Measurements from ENCODE around the gene SMARCAL1. TPM values are rescaled to one million over a fixed set of nuclear protein-coding genes. Genes with fewer than 3 reads are reported as not detected.
A peak's percentile ranks its signal among the peaks of the same experiment; 100 is the strongest.

Gene SMARCAL1
- total and polyA plus RNA-seq, 2 of the 13 experiments (the other 11 are each of a cell fraction or from before 2014, with no cell fraction given) = 12.7 to 21.3 TPM

DNA sequence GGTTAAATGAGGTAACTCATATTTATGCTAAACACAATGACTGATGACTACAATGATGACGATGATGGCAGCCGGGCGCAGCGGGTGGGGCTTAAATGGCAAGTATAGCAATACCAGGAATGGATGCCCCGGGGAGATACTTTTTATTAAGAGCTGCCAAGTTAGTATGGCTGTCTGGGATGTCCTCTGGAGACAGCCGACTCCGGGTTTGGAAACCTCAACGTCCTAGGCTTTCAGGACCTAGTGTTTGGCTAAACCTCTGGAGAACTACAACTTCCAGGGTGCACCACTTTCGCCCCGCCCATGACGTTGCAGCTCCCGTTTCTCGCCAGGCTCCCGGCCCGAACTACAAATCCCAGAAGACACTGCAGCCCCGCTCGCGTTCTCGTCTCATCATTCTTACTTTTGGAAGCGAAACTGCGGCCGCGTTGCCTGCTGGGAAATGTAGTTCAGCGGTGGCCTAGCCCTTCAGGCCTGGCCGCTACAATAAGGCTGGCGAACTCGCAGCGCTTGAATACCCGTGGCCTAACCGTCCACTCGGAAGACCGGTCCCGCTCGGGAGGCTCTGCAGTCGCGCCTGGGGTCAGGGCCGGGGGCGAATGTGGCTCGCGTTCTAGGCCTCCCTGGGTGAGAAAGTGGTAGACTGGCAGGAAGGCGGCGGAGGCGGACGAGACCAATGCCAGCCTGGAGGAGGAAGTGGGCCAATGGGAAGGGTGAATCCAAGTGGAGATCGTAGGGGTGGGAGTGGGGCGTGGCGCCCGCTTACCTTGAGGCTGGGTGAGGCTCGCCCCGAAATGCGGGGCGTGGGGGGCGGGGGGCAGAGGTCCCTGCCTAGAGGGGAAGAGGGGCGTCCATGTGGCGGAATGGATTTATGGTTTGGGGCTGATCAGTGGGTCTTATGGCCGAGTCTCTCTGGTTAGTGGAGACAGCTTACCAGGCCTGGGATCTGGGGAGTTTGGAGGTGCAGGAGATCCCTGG is at the start of gene SMARCAL1 (continued):
- peak; percentile 95 for TF ChIP-seq HNRNPL (IDR thresholded peaks at IDR 0.05; ENCODE audit: low read depth, low read length)
- TF ChIP-seq ZNF207 (IDR thresholded peaks at IDR 0.05; ENCODE audit: borderline replicate concordance) = no peak
- TF ChIP-seq, protein P1, sequence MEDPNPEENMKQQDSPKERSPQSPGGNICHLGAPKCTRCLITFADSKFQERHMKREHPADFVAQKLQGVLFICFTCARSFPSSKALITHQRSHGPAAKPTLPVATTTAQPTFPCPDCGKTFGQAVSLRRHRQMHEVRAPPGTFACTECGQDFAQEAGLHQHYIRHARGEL (CRISPR knock-in tag; IDR thresholded peaks at IDR 0.05) = 0 out of 2 replicates have a peak, but pooled peaks have one; percentile 9
- TF ChIP-seq SIN3B (IDR thresholded peaks at IDR 0.05; ENCODE audit: low read length) = no peak
- TF ChIP-seq ZNF850 (CRISPR knock-in tag; conservative IDR thresholded peaks at IDR 0.05) = 0 out of 2 replicates have a peak, but pooled peaks have one; percentile 63
- no peak; the same call in 1 of the 2 replicates for TF ChIP-seq ZNF543 (CRISPR knock-in tag; IDR thresholded peaks at IDR 0.05)
- TF ChIP-seq SOX5 (CRISPR knock-in tag; IDR thresholded peaks at IDR 0.05; ENCODE audit: borderline replicate concordance) = peak; percentile 67
- no peak for TF ChIP-seq NFIB (CRISPR knock-in tag; IDR thresholded peaks at IDR 0.05; ENCODE audit: borderline replicate concordance)
- peak; percentile 97 for TF ChIP-seq ARNT2 (CRISPR knock-in tag; IDR thresholded peaks at IDR 0.05; ENCODE audit: low read depth)
- TF ChIP-seq MIER3 (CRISPR knock-in tag; IDR thresholded peaks at IDR 0.05; ENCODE audit: borderline replicate concordance) = peak; percentile 58; the same call in 1 of the 2 replicates
- TF ChIP-seq ZNF670 (CRISPR knock-in tag; IDR thresholded peaks at IDR 0.05; ENCODE audit: borderline replicate concordance) = peak; percentile 93
- TF ChIP-seq ZNF616 (CRISPR knock-in tag; IDR thresholded peaks at IDR 0.05; ENCODE audit: low read depth) = peak; percentile 35; the same call in 1 of the 2 replicates
- TF ChIP-seq ZNF138 (CRISPR knock-in tag; IDR thresholded peaks at IDR 0.05; ENCODE audit: low read depth) = peak; percentile 90; the same call in 1 of the 2 replicates
- TF ChIP-seq ZNF629 (CRISPR knock-in tag; conservative IDR thresholded peaks at IDR 0.05) = no peak
- TF ChIP-seq, protein P2, sequence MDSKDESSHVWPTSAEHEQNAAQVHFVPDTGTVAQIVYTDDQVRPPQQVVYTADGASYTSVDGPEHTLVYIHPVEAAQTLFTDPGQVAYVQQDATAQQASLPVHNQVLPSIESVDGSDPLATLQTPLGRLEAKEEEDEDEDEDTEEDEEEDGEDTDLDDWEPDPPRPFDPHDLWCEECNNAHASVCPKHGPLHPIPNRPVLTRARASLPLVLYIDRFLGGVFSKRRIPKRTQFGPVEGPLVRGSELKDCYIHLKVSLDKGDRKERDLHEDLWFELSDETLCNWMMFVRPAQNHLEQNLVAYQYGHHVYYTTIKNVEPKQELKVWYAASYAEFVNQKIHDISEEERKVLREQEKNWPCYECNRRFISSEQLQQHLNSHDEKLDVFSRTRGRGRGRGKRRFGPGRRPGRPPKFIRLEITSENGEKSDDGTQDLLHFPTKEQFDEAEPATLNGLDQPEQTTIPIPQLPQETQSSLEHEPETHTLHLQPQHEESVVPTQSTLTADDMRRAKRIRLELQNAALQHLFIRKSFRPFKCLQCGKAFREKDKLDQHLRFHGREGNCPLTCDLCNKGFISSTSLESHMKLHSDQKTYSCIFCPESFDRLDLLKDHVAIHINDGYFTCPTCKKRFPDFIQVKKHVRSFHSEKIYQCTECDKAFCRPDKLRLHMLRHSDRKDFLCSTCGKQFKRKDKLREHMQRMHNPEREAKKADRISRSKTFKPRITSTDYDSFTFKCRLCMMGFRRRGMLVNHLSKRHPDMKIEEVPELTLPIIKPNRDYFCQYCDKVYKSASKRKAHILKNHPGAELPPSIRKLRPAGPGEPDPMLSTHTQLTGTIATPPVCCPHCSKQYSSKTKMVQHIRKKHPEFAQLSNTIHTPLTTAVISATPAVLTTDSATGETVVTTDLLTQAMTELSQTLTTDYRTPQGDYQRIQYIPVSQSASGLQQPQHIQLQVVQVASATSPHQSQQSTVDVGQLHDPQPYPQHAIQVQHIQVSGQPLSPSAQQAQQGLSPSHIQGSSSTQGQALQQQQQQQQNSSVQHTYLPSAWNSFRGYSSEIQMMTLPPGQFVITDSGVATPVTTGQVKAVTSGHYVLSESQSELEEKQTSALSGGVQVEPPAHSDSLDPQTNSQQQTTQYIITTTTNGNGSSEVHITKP (CRISPR knock-in tag; IDR thresholded peaks at IDR 0.05; ENCODE audit: low read depth) = peak; percentile 99
- TF ChIP-seq, protein P3, sequence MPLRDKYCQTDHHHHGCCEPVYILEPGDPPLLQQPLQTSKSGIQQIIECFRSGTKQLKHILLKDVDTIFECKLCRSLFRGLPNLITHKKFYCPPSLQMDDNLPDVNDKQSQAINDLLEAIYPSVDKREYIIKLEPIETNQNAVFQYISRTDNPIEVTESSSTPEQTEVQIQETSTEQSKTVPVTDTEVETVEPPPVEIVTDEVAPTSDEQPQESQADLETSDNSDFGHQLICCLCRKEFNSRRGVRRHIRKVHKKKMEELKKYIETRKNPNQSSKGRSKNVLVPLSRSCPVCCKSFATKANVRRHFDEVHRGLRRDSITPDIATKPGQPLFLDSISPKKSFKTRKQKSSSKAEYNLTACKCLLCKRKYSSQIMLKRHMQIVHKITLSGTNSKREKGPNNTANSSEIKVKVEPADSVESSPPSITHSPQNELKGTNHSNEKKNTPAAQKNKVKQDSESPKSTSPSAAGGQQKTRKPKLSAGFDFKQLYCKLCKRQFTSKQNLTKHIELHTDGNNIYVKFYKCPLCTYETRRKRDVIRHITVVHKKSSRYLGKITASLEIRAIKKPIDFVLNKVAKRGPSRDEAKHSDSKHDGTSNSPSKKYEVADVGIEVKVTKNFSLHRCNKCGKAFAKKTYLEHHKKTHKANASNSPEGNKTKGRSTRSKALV (CRISPR knock-in tag; IDR thresholded peaks at IDR 0.05) = no peak
- TF ChIP-seq KLF9 (CRISPR knock-in tag; IDR thresholded peaks at IDR 0.05; ENCODE audit: low read depth) = 0 out of 2 replicates have a peak, but pooled peaks have one; percentile 45
- TF ChIP-seq ZNF331 (CRISPR knock-in tag; IDR thresholded peaks at IDR 0.05) = peak; percentile 82
- TF ChIP-seq ZNF546 (CRISPR knock-in tag; conservative IDR thresholded peaks at IDR 0.05) = peak; percentile 94
- peak; percentile 63; the same call in 1 of the 2 replicates for TF ChIP-seq PHF21A (CRISPR knock-in tag; IDR thresholded peaks at IDR 0.05)
- 0 out of 2 replicates have a peak, but pooled peaks have one; percentile 60 for TF ChIP-seq ZNF34 (CRISPR knock-in tag; IDR thresholded peaks at IDR 0.05; ENCODE audit: borderline replicate concordance)
- peak; percentile 93 for TF ChIP-seq DMAP1 (CRISPR knock-in tag; IDR thresholded peaks at IDR 0.05)
- TF ChIP-seq SMAD3 (CRISPR knock-in tag; IDR thresholded peaks at IDR 0.05) = peak; percentile 89; the same call in 1 of the 2 replicates
- TF ChIP-seq CCDC6 (CRISPR knock-in tag; IDR thresholded peaks at IDR 0.05) = peak; percentile 91; the same call in 1 of the 2 replicates
- no peak for TF ChIP-seq PRPF4 (IDR thresholded peaks at IDR 0.05; ENCODE audit: low read depth, low read length, poor library complexity, severe bottlenecking)
